WTC11 (cell line): ENCODE measurements around the gene TMPRSS13. TPM values are rescaled to one million over a fixed set of nuclear protein-coding genes. Genes with fewer than 3 reads are reported as not detected.

Experiments
- ATAC-seq: fragments of 200-7000 bp; cut with Tn5 transposase; 2 replicates; pipeline ENCODE4 v1.10.0; 2021; ENCODE audit warnings: mild to moderate bottlenecking, moderate library complexity
- CTCF ChIA-PET: fragments of 300-600 bp; sonication (Branson Sonifier 250); formaldehyde crosslinking; loops from one replicate; lab custom pipeline; 2021; ENCODE audit warnings: antibody characterized with exemption; lab: Charles Lee
- POLR2A ChIA-PET: fragments of 350-600 bp; sonication (Branson Sonifier 250); formaldehyde crosslinking; loops from one replicate; lab custom pipeline; 2021; ENCODE audit warnings: antibody characterized with exemption; lab: Charles Lee
- DNase-seq: peaks from one replicate; pipeline ENCODE4 v3.0.0; 2021; ENCODE audit warnings: low spot score
- H3K27ac Mint-ChIP-seq: 2 replicates; pipeline ENCODE4 v1.8.0; 2021; ENCODE audit warnings: mixed read lengths
- H3K27me3 Mint-ChIP-seq: 2 replicates; pipeline ENCODE4 v1.8.0; 2021; ENCODE audit warnings: low read depth, mild to moderate bottlenecking, moderate library complexity, mixed read lengths
- H3K36me3 Mint-ChIP-seq: 2 replicates; pipeline ENCODE4 v1.8.0; 2021; ENCODE audit warnings: mixed read lengths
- H3K4me1 Mint-ChIP-seq: 2 replicates; pipeline ENCODE4 v1.8.0; 2022; ENCODE audit warnings: mixed read lengths
- H3K4me3 Mint-ChIP-seq: 2 replicates; pipeline ENCODE4 v1.8.0; 2021; ENCODE audit warnings: mild to moderate bottlenecking, moderate library complexity, mixed read lengths
- H3K9me3 Mint-ChIP-seq: 2 replicates; pipeline ENCODE4 v1.8.0; 2021; ENCODE audit warnings: mixed read lengths
- ATF2 ChIP-seq: sonication (generic); formaldehyde crosslinking; IDR thresholded peaks from 2 replicates; pipeline ENCODE4 v1.8.1; 2022; ENCODE audit warnings: low read depth, missing genetic modification reagents, borderline replicate concordance
- ATF6 ChIP-seq: sonication (generic); formaldehyde crosslinking; IDR thresholded peaks from 2 replicates; pipeline ENCODE4 v1.8.1; 2023; ENCODE audit warnings: mild to moderate bottlenecking, missing genetic modification reagents
- CREM ChIP-seq: sonication (generic); formaldehyde crosslinking; IDR thresholded peaks from 2 replicates; pipeline ENCODE4 v1.8.1; 2022; ENCODE audit warnings: mild to moderate bottlenecking, missing genetic modification reagents, moderate library complexity
- E2F1 ChIP-seq: sonication (generic); formaldehyde crosslinking; IDR thresholded peaks from 2 replicates; pipeline ENCODE4 v1.8.0; 2022; ENCODE audit warnings: mild to moderate bottlenecking, missing genetic modification reagents
- FOXK1 ChIP-seq: sonication (generic); formaldehyde crosslinking; IDR thresholded peaks from 2 replicates; pipeline ENCODE4 v1.8.0; 2022; ENCODE audit warnings: mild to moderate bottlenecking, moderate library complexity, missing genetic modification reagents
- FOXP4 ChIP-seq: sonication (generic); formaldehyde crosslinking; IDR thresholded peaks from 2 replicates; pipeline ENCODE4 v1.8.0; 2022; ENCODE audit warnings: mild to moderate bottlenecking, missing genetic modification reagents
- HMGXB4 ChIP-seq: sonication (generic); formaldehyde crosslinking; IDR thresholded peaks from 2 replicates; pipeline ENCODE4 v1.8.1; 2023; ENCODE audit warnings: mild to moderate bottlenecking, moderate library complexity, missing genetic modification reagents
- MLX ChIP-seq: sonication (generic); formaldehyde crosslinking; IDR thresholded peaks from 2 replicates; pipeline ENCODE4 v1.8.1; 2023; ENCODE audit warnings: mild to moderate bottlenecking, missing genetic modification reagents, moderate library complexity
- NFATC4 ChIP-seq: fragments of 250-450 bp; sonication (Bioruptor Pico); IDR thresholded peaks from 2 replicates; pipeline ENCODE4 v1.9.0; 2021; ENCODE audit warnings: mild to moderate bottlenecking
- NFE2L1 ChIP-seq: sonication (generic); formaldehyde crosslinking; IDR thresholded peaks from 2 replicates; pipeline ENCODE4 v1.8.1; 2023; ENCODE audit warnings: missing genetic modification reagents
- SMAD3 ChIP-seq: sonication (generic); formaldehyde crosslinking; IDR thresholded peaks from 2 replicates; pipeline ENCODE4 v1.8.0; 2022; ENCODE audit warnings: missing genetic modification reagents, mild to moderate bottlenecking, borderline replicate concordance
- SMAD4 ChIP-seq: sonication (generic); formaldehyde crosslinking; IDR thresholded peaks from 2 replicates; pipeline ENCODE4 v1.8.0; 2022; ENCODE audit warnings: mild to moderate bottlenecking, missing genetic modification reagents
- SP1 ChIP-seq: sonication (generic); formaldehyde crosslinking; conservative IDR thresholded peaks from 2 replicates; pipeline ENCODE4 v1.8.1; 2022; ENCODE audit warnings: missing genetic modification reagents
- USF2 ChIP-seq: sonication (generic); formaldehyde crosslinking; IDR thresholded peaks from 2 replicates; pipeline ENCODE4 v1.8.1; 2023; ENCODE audit warnings: mild to moderate bottlenecking, missing genetic modification reagents, moderate library complexity
- ZNF232 ChIP-seq: sonication (generic); formaldehyde crosslinking; IDR thresholded peaks from 2 replicates; pipeline ENCODE4 v1.8.0; 2022; ENCODE audit warnings: mild to moderate bottlenecking, missing genetic modification reagents
- ZNF281 ChIP-seq: sonication (generic); formaldehyde crosslinking; IDR thresholded peaks from 2 replicates; pipeline ENCODE4 v1.8.0; 2023; ENCODE audit warnings: mild to moderate bottlenecking, missing genetic modification reagents
- ZNF317 ChIP-seq: sonication (generic); formaldehyde crosslinking; IDR thresholded peaks from 2 replicates; pipeline ENCODE4 v1.8.1; 2023; ENCODE audit warnings: low read depth, mild to moderate bottlenecking, moderate library complexity, missing genetic modification reagents, borderline replicate concordance
- ZNF396 ChIP-seq: fragments of 250-450 bp; sonication (Bioruptor Pico); IDR thresholded peaks from 2 replicates; pipeline ENCODE4 v1.8.0; 2021; ENCODE audit warnings: mild to moderate bottlenecking, moderate library complexity, borderline replicate concordance
- total RNA-seq: library from RNA; stranded (reverse); gene quantifications from 3 replicates; pipeline ENCODE4 v1.2.3, GENCODE V29; 2021

Gene TMPRSS13
- total RNA-seq, 1 experiment from 2014 or later = 0.63 TPM

- DNase-seq (no peak), ATAC-seq (no peak)
- Mint-ChIP-seq H3K9me3 (no peaks in the 10 kb centered on the region), H3K36me3 (no peaks in the 10 kb centered on the region)
- ChIA-PET CTCF (interaction anchor here (1.0 to 3.3 kb wide), 12 partner anchors 14 to 309 kb away, joined by 3 to 35 read pairs (median 4); partner anchors contain the start of gene FXYD6), POLR2A (no interaction called here)
- TF ChIP-seq HMGXB4 (CRISPR knock-in tag) (no peak), FOXK1 (CRISPR knock-in tag) (no peak), SP1 (no peak), FOXP4 (CRISPR knock-in tag) (no peak), CREM (no peak), NFATC4 (no peak), SMAD3 (CRISPR knock-in tag) (no peak), MLX (CRISPR knock-in tag) (no peak), SMAD4 (CRISPR knock-in tag) (no peak), ZNF396 (CRISPR knock-in tag) (no peak)
- TF ChIP-seq, all 79 proteins: peak for 0
- H3K4me3 Mint-ChIP-seq = no peak overlapping the region
- H3K27me3 Mint-ChIP-seq = peaks cover 15% of the 10 kb centered on the region
- H3K27ac Mint-ChIP-seq = peak overlapping the region; percentile 43
- H3K4me1 Mint-ChIP-seq = peaks cover 25% of the 10 kb centered on the region
These were observed 67.0 kb downstream of the TMPRSS13 start for GRCh38 chr11:117862019-117862725.

- Mint-ChIP-seq H3K9me3 (no peaks in the 10 kb centered on the region), H3K4me3 (no peak overlapping the region), H3K27ac (peak overlapping the region; percentile 43), H3K27me3 (peaks cover 7% of the 10 kb centered on the region), H3K4me1 (peaks cover 25% of the 10 kb centered on the region), H3K36me3 (no peaks in the 10 kb centered on the region)
- POLR2A ChIA-PET = interaction anchor here (0.5 kb wide), 1 partner anchor 193 kb away, joined by 3 read pairs; no protein-coding TSS in a partner anchor
- no peak for TF ChIP-seq ZNF317 (CRISPR knock-in tag)
- TF ChIP-seq ATF2 = no peak
- no peak for TF ChIP-seq NFE2L1
- no peak for TF ChIP-seq E2F1 (CRISPR knock-in tag)
- no peak for TF ChIP-seq ZNF281
- no peak for TF ChIP-seq USF2 (CRISPR knock-in tag)
- TF ChIP-seq ZNF232 (CRISPR knock-in tag) = no peak
- no peak for TF ChIP-seq ATF6 (CRISPR knock-in tag)
- CTCF ChIA-PET = interaction anchor here (0.8 to 3.3 kb wide), 17 partner anchors 10 to 310 kb away, joined by 3 to 35 read pairs (median 4); partner anchors contain the start of gene FXYD6
- peak; percentile 100 for ATAC-seq
- peak; percentile 89 for DNase-seq
These were observed 67.8 kb downstream of the TMPRSS13 start for GRCh38 chr11:117861151-117862018.
